ENCODE measurements around the gene KCNC1. TPM values are rescaled to one million over a fixed set of nuclear protein-coding genes. Genes with fewer than 3 reads are reported as not detected.

KCNC1 gene
- polyA plus RNA-seq, 1 donor: 2.1 TPM

GRCh38 chr11:17736930-17737817 lies 2.6 kb downstream of the KCNC1 start:
- no peak for DNase-seq (ENCODE audit: low read depth)

GRCh38 chr11:17738151-17738973 lies 3.8 kb downstream of the KCNC1 start:
- no peak for DNase-seq (ENCODE audit: low read depth)

GRCh38 chr11:17739945-17740338 lies 5.4 kb downstream of the KCNC1 start:
- DNase-seq (ENCODE audit: low read depth): no peak

- no peak for DNase-seq (ENCODE audit: low read depth)
Measured at GRCh38 chr11:17740649-17741235, 6.2 kb downstream of the KCNC1 start.

DNA sequence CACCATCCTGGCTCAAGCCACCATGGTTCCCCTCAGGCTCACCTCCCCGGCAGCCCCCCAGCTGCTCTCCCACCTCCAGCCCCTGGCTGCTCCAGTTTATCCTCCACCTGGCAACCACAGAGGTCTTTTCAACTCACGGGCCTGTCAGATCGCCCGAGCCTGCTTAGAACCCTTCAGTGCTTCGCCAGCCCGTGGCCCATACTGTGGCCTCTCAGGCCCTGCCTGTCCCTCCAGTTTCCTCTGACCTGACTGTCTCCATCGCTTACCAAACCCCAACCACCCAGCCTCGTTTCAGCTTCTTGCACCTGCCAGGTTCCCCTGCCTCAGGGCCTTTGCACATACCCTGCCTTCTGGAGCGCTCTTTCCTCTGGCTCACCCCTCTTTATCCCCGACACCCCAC lies 6.9 kb downstream of the KCNC1 start:
- DNase-seq (ENCODE audit: low read depth): no peak

DNA sequence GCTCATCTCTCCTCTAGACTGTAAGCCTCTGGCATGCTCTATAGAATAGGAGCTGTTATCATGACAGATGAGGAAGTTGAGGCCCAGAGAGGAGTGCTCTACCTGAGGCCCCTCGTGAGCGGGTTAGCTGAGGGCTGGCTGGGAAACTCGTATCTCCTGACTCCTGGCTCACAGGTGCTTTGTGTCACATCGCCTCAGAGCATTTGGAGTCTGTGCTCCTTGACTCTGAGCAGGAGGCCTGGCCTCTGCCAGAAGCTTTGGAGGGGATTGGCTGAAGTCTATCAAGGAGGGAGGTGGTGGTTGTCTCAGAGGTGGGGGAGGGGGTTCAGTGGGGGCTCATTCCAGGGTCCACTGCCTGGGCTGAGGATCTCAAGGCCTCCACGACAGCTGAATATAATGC lies 7.4 kb downstream of the KCNC1 start:
- DNase-seq (ENCODE audit: low read depth): no peak

GRCh38 chr11:17743026-17743807 lies 8.6 kb downstream of the KCNC1 start:
- DNase-seq (ENCODE audit: low read depth): no peak

DNA sequence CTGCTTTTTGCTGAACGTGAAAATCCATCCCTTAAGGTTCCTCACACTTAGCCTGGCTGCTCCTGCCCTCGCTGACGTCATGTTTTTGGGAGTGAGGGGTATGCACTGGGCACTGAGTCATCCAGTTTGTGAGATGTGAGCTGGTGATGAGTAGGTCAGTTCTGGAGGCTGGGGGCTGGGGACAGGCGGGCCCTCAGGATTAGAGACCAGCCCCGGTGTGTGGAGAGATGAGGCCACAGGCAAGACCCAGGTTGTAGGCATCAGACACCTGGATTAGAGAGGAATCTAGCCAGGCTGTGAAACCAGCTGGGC lies 9.2 kb downstream of the KCNC1 start:
- no peak for DNase-seq (ENCODE audit: low read depth)

DNA sequence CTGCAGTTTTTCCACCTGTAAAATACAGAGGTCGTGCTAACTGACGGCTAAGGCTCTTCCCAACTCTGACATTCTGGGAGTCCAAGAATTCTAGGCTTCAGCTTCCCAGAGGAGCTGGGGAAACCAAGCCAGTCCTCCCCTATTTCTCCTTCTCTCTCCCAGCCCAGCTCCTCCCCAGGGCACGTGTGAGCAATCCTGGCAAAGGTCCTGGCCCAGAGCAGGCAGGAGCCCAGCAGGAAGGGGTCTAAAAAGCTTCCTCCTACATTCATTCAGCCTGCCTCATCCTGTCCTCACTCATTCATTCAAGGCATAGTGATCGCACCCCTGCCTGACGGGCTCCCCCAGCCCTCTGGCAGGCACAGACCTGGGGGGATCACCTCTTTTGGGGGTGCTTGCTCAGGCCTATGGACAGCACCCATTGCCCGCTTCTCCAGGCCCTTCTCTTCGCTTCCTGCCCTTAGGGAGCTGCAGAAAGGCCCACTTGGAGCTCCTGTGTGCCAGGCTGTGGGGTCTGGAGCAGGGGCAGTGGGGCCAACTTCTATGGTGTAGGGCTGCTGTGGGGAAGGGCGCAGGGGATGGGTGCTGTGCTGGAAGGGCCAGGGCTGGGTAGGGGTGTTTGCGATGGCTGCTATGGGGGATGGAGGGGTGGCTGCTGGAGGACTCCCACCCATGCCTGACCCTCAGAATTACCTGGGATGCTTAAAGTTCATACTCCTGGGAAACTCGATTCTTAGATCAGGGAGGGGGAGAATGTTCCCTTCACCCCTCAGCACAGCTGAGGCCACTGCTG lies 9.8 kb downstream of the KCNC1 start:
- no peak for DNase-seq (ENCODE audit: low read depth)

GRCh38 chr11:17745023-17745772 lies 10.6 kb downstream of the KCNC1 start:
- no peak for DNase-seq (ENCODE audit: low read depth)

- DNase-seq (ENCODE audit: low read depth): no peak
Measured at GRCh38 chr11:17746096-17746495, 11.5 kb downstream of the KCNC1 start.

DNA sequence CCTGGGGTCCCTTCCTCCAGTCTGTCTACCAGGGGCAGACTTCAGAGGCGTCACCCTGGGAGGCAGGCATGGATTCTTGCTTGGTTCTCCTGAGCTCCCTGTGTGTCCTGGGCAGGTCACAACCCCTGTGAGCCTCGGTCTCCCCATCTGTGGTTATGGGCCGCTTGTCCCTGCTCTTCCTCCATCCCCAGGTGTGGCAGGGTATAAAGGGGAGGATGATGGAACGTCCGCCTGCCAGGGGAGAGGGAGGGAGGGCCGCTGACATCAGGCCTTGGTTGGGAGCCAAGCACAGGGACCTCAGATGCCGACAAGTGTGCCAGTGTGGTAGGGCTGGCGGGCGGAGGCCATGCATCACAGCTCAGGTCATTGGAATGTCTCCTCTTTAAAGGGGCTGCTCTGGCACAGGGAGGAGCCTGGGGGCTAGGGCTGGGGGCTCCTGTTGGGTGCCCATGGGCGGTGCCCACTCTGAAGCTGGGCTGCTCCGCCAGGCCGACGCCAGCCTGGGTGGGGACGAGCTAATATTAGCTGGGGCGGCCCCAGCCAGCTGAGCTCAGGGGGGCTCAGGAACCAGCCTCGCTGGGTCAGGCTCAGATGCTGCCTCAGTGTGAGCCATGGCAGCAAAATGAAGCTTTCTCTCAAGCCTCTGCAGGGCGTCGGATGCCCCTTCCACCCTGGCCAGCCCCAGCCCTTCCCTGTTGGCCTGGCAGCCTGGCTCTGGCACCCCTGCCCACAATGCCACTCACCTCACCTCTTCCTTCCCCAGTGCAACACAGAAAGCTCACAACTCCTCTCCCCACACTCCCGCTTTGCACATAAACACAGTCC lies 12.8 kb downstream of the KCNC1 start:
- no peak for DNase-seq (ENCODE audit: low read depth)

GRCh38 chr11:17748044-17748443 lies 13.5 kb downstream of the KCNC1 start:
- no peak for DNase-seq (ENCODE audit: low read depth)

- no peak for DNase-seq (ENCODE audit: low read depth)
Measured at GRCh38 chr11:17748761-17749721, 14.5 kb downstream of the KCNC1 start.

GRCh38 chr11:17750013-17750800 lies 15.6 kb downstream of the KCNC1 start:
- no peak for DNase-seq (ENCODE audit: low read depth)

GRCh38 chr11:17750801-17751165 lies 16.2 kb downstream of the KCNC1 start:
- DNase-seq (ENCODE audit: low read depth): no peak

DNA sequence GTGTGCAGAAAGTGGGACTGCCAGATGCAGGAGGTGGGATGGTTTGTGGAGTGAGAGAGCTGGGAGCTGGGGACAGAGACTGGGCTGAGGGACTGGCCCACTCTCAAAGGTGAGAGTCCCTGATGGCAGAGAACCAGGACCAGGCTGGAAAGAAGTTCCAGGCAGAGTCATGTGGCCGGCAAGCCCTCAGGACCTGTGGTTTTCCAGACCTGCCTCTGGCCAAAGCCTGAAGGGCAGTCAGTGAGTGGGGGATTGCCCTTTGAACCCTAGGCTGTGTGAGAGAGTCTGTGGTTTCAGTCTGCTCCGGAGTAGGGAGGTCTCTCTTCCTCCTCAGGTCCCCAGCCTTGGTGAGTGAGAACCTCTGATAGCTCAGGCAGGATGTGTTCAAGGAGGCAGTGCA lies 17.0 kb downstream of the KCNC1 start:
- DNase-seq (ENCODE audit: low read depth): no peak

Data from forelimb muscle (tissue), 1 donor.